HG03135 (cell line): ENCODE results near the gene IDI2.

Experiments
- ATAC-seq: cut with Tn5 transposase; IDR thresholded peaks from one replicate; pipeline ENCODE4 v1.9.1; 2021; ENCODE audit warnings: mild to moderate bottlenecking, moderate library complexity; ENCODE audit not compliant: unreplicated experiment

IDI2 gene

GRCh38 chr10:985361-985760 lies 40.3 kb downstream of the IDI2 start:
- ATAC-seq, result no peak

- no peak for ATAC-seq
Measured at GRCh38 chr10:983971-984655, 41.5 kb downstream of the IDI2 start.

- ATAC-seq, result no peak
Measured at GRCh38 chr10:983401-983800, 42.3 kb downstream of the IDI2 start.

GRCh38 chr10:980468-981093 lies 45.1 kb downstream of the IDI2 start:
- no peak for ATAC-seq

GRCh38 chr10:978826-979421 lies 46.7 kb downstream of the IDI2 start:
- ATAC-seq, result no peak

GRCh38 chr10:976316-976715 lies 49.3 kb downstream of the IDI2 start:
- no peak for ATAC-seq

GRCh38 chr10:974785-975074 lies 50.9 kb downstream of the IDI2 start:
- ATAC-seq, result no peak

GRCh38 chr10:974038-974784 lies 51.4 kb downstream of the IDI2 start:
- ATAC-seq, result no peak

GRCh38 chr10:972763-973162 lies 52.9 kb downstream of the IDI2 start:
- no peak for ATAC-seq

- no peak for ATAC-seq
Measured at GRCh38 chr10:971613-972012, 54.0 kb downstream of the IDI2 start.

- ATAC-seq, result no peak
Measured at GRCh38 chr10:971150-971542, 54.5 kb downstream of the IDI2 start.

- ATAC-seq, result no peak
Measured at GRCh38 chr10:970311-971149, 55.1 kb downstream of the IDI2 start.

GRCh38 chr10:969473-970150 lies 56.0 kb downstream of the IDI2 start:
- ATAC-seq, result no peak
